Mesenchymal stem cell (in vitro differentiated cells and primary cell): ENCODE results near the gene PRKAG2. TPM values are rescaled to one million over a fixed set of nuclear protein-coding genes. Genes with fewer than 3 reads are reported as not detected.

ENCODE experiments used
- DNase-seq: peaks from one replicate; pipeline ENCODE4 v3.0.0-alpha.2; 2013
- H2AFZ ChIP-seq: one replicate; pipeline ENCODE4 v1.6.1; 2013; ENCODE audit warnings: low read depth, mild to moderate bottlenecking, control low read depth, inconsistent platforms, low read length, moderate library complexity
- H2AK5ac ChIP-seq: 2 replicates; pipeline ENCODE4 v1.6.1; 2013; ENCODE audit warnings: low read length, moderate library complexity, mild to moderate bottlenecking, inconsistent platforms; ENCODE audit not compliant: severe bottlenecking
- H2BK120ac ChIP-seq: one replicate; pipeline ENCODE4 v1.6.1; 2013; ENCODE audit warnings: low read depth, mild to moderate bottlenecking, inconsistent platforms, low read length, moderate library complexity
- H2BK12ac ChIP-seq, 2 experiments: one replicate each; pipeline ENCODE4 v1.6.1; 2013; ENCODE audit warnings: inconsistent platforms in 2 of 2, low read length in 2 of 2, mild to moderate bottlenecking in 2 of 2, moderate library complexity in 2 of 2, control low read depth in 1 of 2
- H2BK15ac ChIP-seq: one replicate; pipeline ENCODE4 v1.6.1; 2013; ENCODE audit warnings: mild to moderate bottlenecking, low read depth, inconsistent platforms; ENCODE audit not compliant: poor library complexity, severe bottlenecking
- H2BK5ac ChIP-seq: 2 replicates; pipeline ENCODE4 v1.6.1; 2013; ENCODE audit warnings: low read depth, mild to moderate bottlenecking, low read length, control low read depth, inconsistent platforms; ENCODE audit not compliant: poor library complexity, severe bottlenecking
- H3K14ac ChIP-seq, 2 experiments: one replicate each; pipeline ENCODE4 v1.6.1; 2013; ENCODE audit warnings: inconsistent platforms in 2 of 2, low read length in 2 of 2, control low read depth in 1 of 2, mild to moderate bottlenecking in 1 of 2, moderate library complexity in 1 of 2
- H3K18ac ChIP-seq, 2 experiments: one replicate each; pipeline ENCODE4 v1.6.1; 2013; ENCODE audit warnings: inconsistent platforms in 2 of 2, low read length in 2 of 2, control low read depth in 1 of 2, low read depth in 1 of 2, mild to moderate bottlenecking in 1 of 2
- H3K23ac ChIP-seq, 2 experiments: one replicate each; pipeline ENCODE4 v1.6.1; 2013; ENCODE audit warnings: inconsistent platforms in 2 of 2, low read length in 2 of 2, mild to moderate bottlenecking in 2 of 2, moderate library complexity in 2 of 2, control low read depth in 1 of 2
- H3K27ac ChIP-seq: 2 replicates; pipeline ENCODE4 v1.5.1; 2013; ENCODE audit warnings: mild to moderate bottlenecking, moderate library complexity, low read length, control low read depth, inconsistent platforms; ENCODE audit not compliant: poor library complexity, severe bottlenecking
- H3K27me3 ChIP-seq, 2 experiments: 2 replicates each; pipeline versions ENCODE4 v1.6.1 to v1.7.0; 2013; ENCODE audit warnings: low read length in 2 of 2, mild to moderate bottlenecking in 2 of 2, moderate library complexity in 2 of 2, control low read depth in 1 of 2, inconsistent platforms in 1 of 2; ENCODE audit not compliant: control insufficient read depth in 1 of 2, insufficient read depth in 1 of 2
- H3K36me3 ChIP-seq, 2 experiments: 2 replicates each; pipeline versions ENCODE4 v1.6.1 to v1.7.0; 2013; ENCODE audit warnings: low read length in 2 of 2, control low read depth in 1 of 2, inconsistent platforms in 1 of 2, low read depth in 1 of 2, mild to moderate bottlenecking in 1 of 2; ENCODE audit not compliant: insufficient read depth in 2 of 2, control insufficient read depth in 1 of 2
- H3K4ac ChIP-seq, 2 experiments: one replicate each; pipeline ENCODE4 v1.6.1; 2013; ENCODE audit warnings: inconsistent platforms in 2 of 2, low read length in 2 of 2, mild to moderate bottlenecking in 2 of 2, moderate library complexity in 2 of 2, control low read depth in 1 of 2, low read depth in 1 of 2
- H3K4me1 ChIP-seq: 2 replicates; pipeline ENCODE4 v1.6.1; 2013; ENCODE audit warnings: low read depth, low read length, control low read depth; ENCODE audit not compliant: control insufficient read depth, insufficient read depth
- H3K4me2 ChIP-seq: 2 replicates; pipeline ENCODE4 v1.6.1; 2013; ENCODE audit warnings: low read length, mild to moderate bottlenecking, inconsistent platforms; ENCODE audit not compliant: poor library complexity, severe bottlenecking
- H3K4me3 ChIP-seq, 2 experiments: 2 replicates each; pipeline versions ENCODE4 v1.5.1 to v1.7.0; 2013; ENCODE audit warnings: low read length in 2 of 2, mild to moderate bottlenecking in 2 of 2, control low read depth in 1 of 2, low read depth in 1 of 2; ENCODE audit not compliant: insufficient read depth in 1 of 2
- H3K79me1 ChIP-seq: replicated peaks from 2 replicates; pipeline ENCODE4 v1.6.1; 2013; ENCODE audit warnings: mild to moderate bottlenecking, control low read depth, low read length, inconsistent platforms; ENCODE audit not compliant: poor library complexity, severe bottlenecking
- H3K9ac ChIP-seq: 2 replicates; pipeline ENCODE4 v1.7.0; 2013; ENCODE audit warnings: mild to moderate bottlenecking, low read length, moderate library complexity
- H3K9me3 ChIP-seq: 2 replicates; pipeline ENCODE4 v1.7.0; 2013; ENCODE audit warnings: mild to moderate bottlenecking, low read length; ENCODE audit not compliant: control insufficient read depth
- H4K8ac ChIP-seq: one replicate; pipeline ENCODE4 v1.6.1; 2013; ENCODE audit warnings: inconsistent platforms, mild to moderate bottlenecking, low read length, moderate library complexity
- H4K91ac ChIP-seq: one replicate; pipeline ENCODE4 v1.6.1; 2013; ENCODE audit warnings: mild to moderate bottlenecking, low read length, inconsistent platforms
- WGBS: methylation state at CpG from one replicate; pipeline ENCODE4 v1.1.7; 2013; ENCODE audit warnings: mixed read lengths; 5-methylcytosine and 5-hydroxymethylcytosine counted together
- polyA plus RNA-seq, 2 experiments: library from polyadenylated mRNA; stranded (reverse); fragments of 200-250 nt; gene quantifications; one replicate each; pipeline ENCODE4 v1.2.3, GENCODE V29; 2013

Gene PRKAG2
- polyA plus RNA-seq (2013, experiment 1 of 2) = 18.0 TPM
- polyA plus RNA-seq (2013, experiment 2 of 2) = 18.8 TPM

GRCh38 chr7:151876899-151877777, at the start of gene PRKAG2:
Gene PRKAG2 (minus strand): TSS chr7:151877115. CDS start chr7:151876620, 495 bp downstream.
- H3K18ac ChIP-seq = peak within 1 kb of the TSS; percentile 33 to 64
- no peak within 1 kb of the TSS for H2AK5ac ChIP-seq
- H3K14ac ChIP-seq = peak within 1 kb of the TSS in 1 of 2 experiments; percentile 37
- 2% methylated on average over 49 of the region's 95 CpGs for WGBS
- H3K9me3 ChIP-seq = no peaks in the 10 kb centered on the region
- no peak within 1 kb of the TSS for H4K91ac ChIP-seq
- H3K4ac ChIP-seq = no peak within 1 kb of the TSS
- peak within 1 kb of the TSS; percentile 56 for H4K8ac ChIP-seq
- peak within 1 kb of the TSS; percentile 100 for H3K4me2 ChIP-seq
- no peak within 1 kb of the TSS for H3K27ac ChIP-seq
- no peaks in the 10 kb centered on the region for H3K79me1 ChIP-seq
- peaks cover 0 to 3% of the 10 kb centered on the region in 2 experiments for H3K36me3 ChIP-seq
- H2BK15ac ChIP-seq = no peak within 1 kb of the TSS
- H2BK120ac ChIP-seq = no peak within 1 kb of the TSS
- H3K27me3 ChIP-seq = peaks cover 51 to 65% of the 10 kb centered on the region in 2 experiments
- H3K23ac ChIP-seq = peak within 1 kb of the TSS in 1 of 2 experiments; percentile 60
- no peak within 1 kb of the TSS for H2BK5ac ChIP-seq
- peak; percentile 31 for DNase-seq
- H2BK12ac ChIP-seq = no peak within 1 kb of the TSS
- peaks cover 29% of the 10 kb centered on the region for H3K4me1 ChIP-seq
- peak within 1 kb of the TSS; percentile 45 for H3K9ac ChIP-seq
- peak within 1 kb of the TSS; percentile 88 for H2AFZ ChIP-seq
- peak within 1 kb of the TSS; percentile 64 to 80 for H3K4me3 ChIP-seq

GRCh38 chr7:151926336-151926712, 49.4 kb upstream of the PRKAG2 start:
- Histone ChIP-seq H3K4me1 (no peaks in the 10 kb centered on the region), H2BK5ac (no peak overlapping the region), H4K91ac (no peak overlapping the region), H3K36me3 (no peaks in the 10 kb centered on the region), H4K8ac (no peak overlapping the region), H3K4me2 (no peak overlapping the region), H3K4me3 (no peak overlapping the region), H3K79me1 (no peaks in the 10 kb centered on the region), H3K27me3 (peaks cover 15 to 43% of the 10 kb centered on the region in 2 experiments), H3K23ac (no peak overlapping the region), H2BK120ac (no peak overlapping the region), H3K14ac (no peak overlapping the region), H3K9ac (no peak overlapping the region), H3K27ac (no peak overlapping the region), H2AFZ (no peak overlapping the region), H3K9me3 (no peaks in the 10 kb centered on the region), H2AK5ac (no peak overlapping the region), H3K4ac (no peak overlapping the region), H2BK12ac (no peak overlapping the region), H3K18ac (no peak overlapping the region), H2BK15ac (no peak overlapping the region)
- DNase-seq = no peak
- 87% methylated on average over 4 of the region's 5 CpGs for WGBS

- Histone ChIP-seq H2BK12ac (no peak overlapping the region), H2BK15ac (no peak overlapping the region), H2AFZ (no peak overlapping the region), H3K9me3 (no peaks in the 10 kb centered on the region), H3K4me3 (no peak overlapping the region), H3K27ac (no peak overlapping the region), H3K4ac (no peak overlapping the region), H3K4me1 (no peaks in the 10 kb centered on the region), H3K23ac (no peak overlapping the region), H3K14ac (no peak overlapping the region), H4K91ac (no peak overlapping the region), H3K27me3 (peaks cover 15 to 48% of the 10 kb centered on the region in 2 experiments), H2AK5ac (no peak overlapping the region), H3K18ac (no peak overlapping the region), H4K8ac (no peak overlapping the region), H3K4me2 (no peak overlapping the region), H3K79me1 (no peaks in the 10 kb centered on the region), H2BK120ac (no peak overlapping the region), H3K36me3 (no peaks in the 10 kb centered on the region), H2BK5ac (no peak overlapping the region), H3K9ac (no peak overlapping the region)
- peak; percentile 3 for DNase-seq
- 75% methylated on average over 21 of the region's 22 CpGs for WGBS
Measured at GRCh38 chr7:151925446-151926335, 48.8 kb upstream of the PRKAG2 start.

- Histone ChIP-seq H2AFZ (no peak overlapping the region), H3K14ac (no peak overlapping the region), H3K36me3 (no peaks in the 10 kb centered on the region), H4K91ac (no peak overlapping the region), H3K79me1 (no peaks in the 10 kb centered on the region), H3K4me3 (no peak overlapping the region), H2BK120ac (no peak overlapping the region), H3K27ac (no peak overlapping the region), H3K9ac (no peak overlapping the region), H3K4me1 (no peaks in the 10 kb centered on the region), H3K23ac (no peak overlapping the region), H4K8ac (no peak overlapping the region), H3K27me3 (peaks cover 17 to 50% of the 10 kb centered on the region in 2 experiments), H3K4me2 (no peak overlapping the region), H2BK15ac (no peak overlapping the region), H3K18ac (no peak overlapping the region), H3K9me3 (no peaks in the 10 kb centered on the region), H2BK12ac (no peak overlapping the region), H2BK5ac (no peak overlapping the region), H3K4ac (no peak overlapping the region), H2AK5ac (no peak overlapping the region)
- DNase-seq = no peak
- 69% methylated on average over 5 of the region's 8 CpGs for WGBS
Measured at GRCh38 chr7:151924508-151924907, 47.6 kb upstream of the PRKAG2 start.
